Thoracic aorta (tissue), 2 donors: ENCODE results near the gene SCN4B. TPM values are rescaled to one million over a fixed set of nuclear protein-coding genes. Genes with fewer than 3 reads are reported as not detected.

Experiments used
- ATAC-seq: fragments of 150-250 bp; one replicate; pipeline ENCODE4 v1.8.0; 2017; ENCODE audit warnings: low read depth; ENCODE audit not compliant: insufficient number of reproducible peaks, low FRiP score
- DNase-seq: peaks from one replicate; pipeline ENCODE4 v3.0.0-alpha.2; 2020; ENCODE audit warnings: low spot score
- H3K27ac ChIP-seq, 2 donors: fragments of 200-600 bp; sonication (generic); 1 replicate in 1 of 2; 2 replicates in 1 of 2; pipeline ENCODE4 v1.5.1; 2016; ENCODE audit warnings: mild to moderate bottlenecking in 2 of 2, moderate library complexity in 2 of 2
- H3K27me3 ChIP-seq: fragments of 200-600 bp; sonication (generic); replicated peaks from 2 replicates; pipeline ENCODE4 v1.6.0; 2016; ENCODE audit warnings: mild to moderate bottlenecking; ENCODE audit not compliant: insufficient read depth
- H3K36me3 ChIP-seq: fragments of 200-600 bp; sonication (generic); one replicate; pipeline ENCODE4 v1.5.1; 2016
- H3K4me1 ChIP-seq, 2 donors: fragments of 200-600 bp; sonication (generic); 1 replicate in 1 of 2; 2 replicates in 1 of 2; pipeline versions ENCODE4 v1.5.1 to v1.6.0; 2016; ENCODE audit warnings: low read depth in 2 of 2, mild to moderate bottlenecking in 1 of 2; ENCODE audit not compliant: control insufficient read depth in 1 of 2
- H3K4me3 ChIP-seq: fragments of 200-600 bp; sonication (generic); 2 replicates; pipeline ENCODE4 v1.5.1; 2016; ENCODE audit warnings: mild to moderate bottlenecking
- H3K9me3 ChIP-seq: fragments of 200-600 bp; sonication (generic); 2 replicates; pipeline ENCODE4 v1.5.1; 2016
- total RNA-seq, 2 donors: library from RNA; depleted of rRNA; stranded (reverse); fragments of >200 nt; gene quantifications; one replicate each; pipeline versions ENCODE4 v1.1.0 to v1.2.3, GENCODE V29; 2016
- TF ChIP-seq, protein P1 (sequence below): fragments of 200-600 bp; sonication (generic); IDR thresholded peaks from one replicate; pipeline ENCODE4 v1.5.1; 2019; ENCODE audit warnings: antibody characterized with exemption

The SCN4B gene
- total RNA-seq, 2 donors from 2014 or later, result 2.0 to 2.4 TPM

DNA sequence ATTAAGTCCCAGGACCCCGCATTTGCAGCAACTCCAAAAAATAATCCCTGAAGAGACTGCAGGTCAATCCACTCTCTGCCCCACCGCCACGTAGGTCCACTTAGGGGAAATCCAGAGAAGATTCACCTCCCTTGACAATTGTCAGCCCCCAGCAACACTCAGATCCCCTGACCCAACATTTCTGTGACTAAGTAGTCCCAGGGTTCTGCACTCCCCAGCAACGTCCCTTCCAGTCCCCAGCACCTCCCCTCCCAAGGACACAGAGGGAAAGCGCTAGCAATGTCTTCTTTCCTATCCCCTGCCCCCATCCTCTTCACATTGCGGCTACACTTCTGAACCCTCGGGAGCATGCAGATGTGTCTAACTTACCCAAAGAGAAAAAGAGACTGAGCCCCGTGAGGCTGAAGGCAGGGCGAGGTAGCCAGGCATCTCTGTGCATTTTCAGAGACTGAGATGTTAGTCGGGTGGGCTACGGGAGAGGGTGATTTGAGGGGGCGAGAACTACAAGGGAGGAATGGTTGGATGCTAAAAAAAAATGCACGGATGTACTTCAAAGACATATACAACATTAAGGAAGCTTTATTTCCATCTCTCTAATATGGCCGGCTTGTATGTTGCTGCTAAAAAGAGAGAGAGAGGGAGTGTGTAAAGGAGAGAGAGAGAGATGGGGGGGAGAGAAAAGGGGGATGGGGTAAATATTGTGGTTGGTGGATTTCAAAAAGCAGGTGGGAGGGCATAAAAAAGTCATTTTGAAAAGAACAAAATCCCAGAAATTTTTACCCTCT lies 23.6 kb upstream of the SCN4B start, which contains the start of gene SCN2B:
Gene SCN2B, minus strand, starts transcription at position 647 of the 785 bp plus-strand sequence. Its CDS starts 208 bp downstream, at position 439.
- H3K36me3 ChIP-seq, result no peaks in the 10 kb centered on the region
- no peak within 1 kb of the TSS for H3K27ac ChIP-seq
- TF ChIP-seq, protein P1, sequence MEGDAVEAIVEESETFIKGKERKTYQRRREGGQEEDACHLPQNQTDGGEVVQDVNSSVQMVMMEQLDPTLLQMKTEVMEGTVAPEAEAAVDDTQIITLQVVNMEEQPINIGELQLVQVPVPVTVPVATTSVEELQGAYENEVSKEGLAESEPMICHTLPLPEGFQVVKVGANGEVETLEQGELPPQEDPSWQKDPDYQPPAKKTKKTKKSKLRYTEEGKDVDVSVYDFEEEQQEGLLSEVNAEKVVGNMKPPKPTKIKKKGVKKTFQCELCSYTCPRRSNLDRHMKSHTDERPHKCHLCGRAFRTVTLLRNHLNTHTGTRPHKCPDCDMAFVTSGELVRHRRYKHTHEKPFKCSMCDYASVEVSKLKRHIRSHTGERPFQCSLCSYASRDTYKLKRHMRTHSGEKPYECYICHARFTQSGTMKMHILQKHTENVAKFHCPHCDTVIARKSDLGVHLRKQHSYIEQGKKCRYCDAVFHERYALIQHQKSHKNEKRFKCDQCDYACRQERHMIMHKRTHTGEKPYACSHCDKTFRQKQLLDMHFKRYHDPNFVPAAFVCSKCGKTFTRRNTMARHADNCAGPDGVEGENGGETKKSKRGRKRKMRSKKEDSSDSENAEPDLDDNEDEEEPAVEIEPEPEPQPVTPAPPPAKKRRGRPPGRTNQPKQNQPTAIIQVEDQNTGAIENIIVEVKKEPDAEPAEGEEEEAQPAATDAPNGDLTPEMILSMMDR, result no peak
- peaks cover 0 to 7% of the 10 kb centered on the region in 2 donors for H3K4me1 ChIP-seq
- no peaks in the 10 kb centered on the region for H3K27me3 ChIP-seq
- H3K4me3 ChIP-seq, result peak within 1 kb of the TSS; percentile 20
- DNase-seq (no peak), ATAC-seq (no peak)
- no peaks in the 10 kb centered on the region for H3K9me3 ChIP-seq

DNA sequence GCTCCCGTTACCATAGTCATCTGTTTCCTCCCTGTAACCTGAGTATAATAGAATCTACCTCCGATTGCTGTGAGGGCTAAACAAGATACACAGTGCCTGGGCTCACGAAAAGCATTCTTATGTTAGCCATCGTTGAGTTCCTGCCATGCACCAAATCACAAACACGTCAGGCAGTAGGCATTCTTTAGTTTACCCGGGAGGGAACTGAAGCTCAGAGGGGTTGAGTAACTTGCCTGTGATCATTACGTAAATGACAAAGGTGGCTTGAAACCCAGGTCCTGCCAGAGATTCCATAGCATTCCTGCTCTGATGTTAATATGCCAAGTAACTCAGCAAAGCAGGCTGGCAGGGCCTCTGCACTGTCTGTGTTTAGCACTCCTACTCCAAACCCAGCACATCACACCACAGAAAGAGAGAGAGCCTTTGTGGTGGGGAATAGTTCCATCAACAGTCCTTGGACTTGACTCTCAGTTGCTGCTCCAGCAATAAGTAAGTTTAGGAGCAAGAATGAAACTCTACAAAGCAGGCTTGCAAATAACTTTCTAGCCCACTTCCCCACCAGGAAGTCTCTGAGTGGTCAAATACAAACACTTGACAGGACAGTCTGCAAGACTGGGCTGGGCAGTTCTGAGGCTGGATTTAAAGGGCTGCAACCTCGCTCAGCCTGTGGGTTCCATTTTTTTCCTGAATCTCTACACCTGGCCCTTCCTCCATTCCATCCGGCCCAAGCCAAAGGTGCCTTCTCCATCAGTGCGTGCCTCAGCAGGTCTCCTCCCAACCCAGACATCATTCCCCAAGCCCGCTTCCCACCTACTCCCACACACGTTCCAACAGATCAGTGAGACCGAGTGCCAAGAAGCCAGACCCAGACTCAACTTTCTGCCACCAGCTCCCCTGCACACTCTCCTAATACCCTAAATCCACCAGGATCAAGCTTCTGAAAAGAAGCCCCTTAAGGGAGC lies 22.7 kb upstream of the SCN4B start:
- Histone ChIP-seq H3K9me3 (no peaks in the 10 kb centered on the region), H3K27me3 (no peaks in the 10 kb centered on the region), H3K4me3 (no peak overlapping the region), H3K36me3 (no peaks in the 10 kb centered on the region), H3K4me1 (peaks cover 0 to 7% of the 10 kb centered on the region in 2 donors), H3K27ac (no peak overlapping the region)
- ATAC-seq (no peak), DNase-seq (no peak)
- TF ChIP-seq, protein P1, result no peak

DNA sequence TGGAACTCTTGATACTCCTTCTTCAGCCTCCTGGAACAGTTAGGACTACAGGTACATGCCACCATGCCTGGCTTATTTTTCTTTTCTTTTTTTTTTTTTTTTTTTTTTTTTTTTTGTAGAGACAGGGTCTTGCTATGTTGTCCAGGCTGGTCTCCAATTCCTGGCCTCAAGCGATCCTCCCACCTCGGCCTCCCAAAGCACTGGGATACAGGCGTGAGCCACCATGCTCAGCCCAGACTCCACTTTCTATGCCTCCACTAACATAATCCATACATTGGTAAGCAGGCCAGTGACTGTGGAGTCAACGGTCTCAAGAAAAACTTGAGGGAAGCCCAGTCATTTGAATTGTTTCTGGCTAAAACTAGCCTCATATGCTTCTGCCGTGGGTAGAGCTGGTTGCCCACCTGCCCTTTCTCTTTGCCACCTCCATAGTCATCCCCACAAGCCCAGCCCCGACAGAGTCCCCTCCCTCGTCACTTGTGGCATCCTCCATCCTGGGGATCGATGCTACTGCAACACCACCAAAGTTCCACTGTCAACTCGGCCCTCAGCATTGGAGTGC lies 21.5 kb upstream of the SCN4B start:
- H3K4me3 ChIP-seq, result no peak overlapping the region
- no peaks in the 10 kb centered on the region for H3K9me3 ChIP-seq
- no peaks in the 10 kb centered on the region for H3K27me3 ChIP-seq
- H3K4me1 ChIP-seq, result peaks cover 0 to 7% of the 10 kb centered on the region in 2 donors
- H3K27ac ChIP-seq, result no peak overlapping the region
- ATAC-seq, result no peak
- TF ChIP-seq, protein P1, result no peak
- H3K36me3 ChIP-seq, result no peaks in the 10 kb centered on the region
- no peak for DNase-seq

DNA sequence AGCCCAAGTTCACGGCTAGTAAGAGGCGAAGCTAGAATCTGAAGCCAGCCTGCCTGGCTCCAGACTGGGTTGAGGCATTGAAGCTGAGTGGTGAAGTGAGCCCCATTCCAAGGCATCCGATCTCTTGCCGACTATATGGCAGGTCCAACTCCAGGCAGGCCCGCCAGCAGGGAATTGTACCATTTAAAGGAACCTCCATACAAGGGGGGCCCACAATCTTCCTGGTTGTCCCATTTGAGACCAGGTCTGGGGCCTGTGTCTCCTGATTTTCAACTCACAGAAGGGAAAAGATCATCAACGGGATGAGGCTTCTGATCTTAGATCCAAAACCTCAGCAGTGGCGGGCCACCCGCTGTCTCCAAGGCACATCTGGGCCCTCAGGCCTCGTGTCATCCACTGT lies 19.7 kb upstream of the SCN4B start:
- ATAC-seq (no peak), DNase-seq (no peak)
- H3K4me3 ChIP-seq, result no peak overlapping the region
- TF ChIP-seq, protein P1, result no peak
- H3K27ac ChIP-seq, result no peak overlapping the region
- no peaks in the 10 kb centered on the region for H3K9me3 ChIP-seq
- H3K36me3 ChIP-seq, result no peaks in the 10 kb centered on the region
- peaks cover 0 to 7% of the 10 kb centered on the region in 2 donors for H3K4me1 ChIP-seq
- no peaks in the 10 kb centered on the region for H3K27me3 ChIP-seq
